Measurements from ENCODE around the gene TMEM183A.

TMEM183A gene

DNA sequence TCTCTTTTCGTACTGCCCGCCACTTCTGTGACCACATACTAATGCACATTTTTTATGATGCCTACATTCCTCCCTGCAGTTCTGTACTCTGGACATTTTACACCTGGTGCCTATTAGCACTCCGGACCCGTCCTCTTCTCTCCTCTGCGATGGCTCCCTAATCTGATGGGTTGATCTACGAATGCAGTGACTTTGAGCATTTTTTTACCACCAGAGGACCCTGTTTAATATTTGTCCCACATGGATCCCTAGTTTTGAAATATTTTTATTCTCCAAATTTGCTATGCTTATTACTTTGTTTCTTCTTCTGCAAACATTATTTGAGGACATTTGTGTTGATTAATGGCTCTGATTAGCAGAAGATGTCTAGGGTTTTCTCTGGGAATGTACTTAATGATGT is 24.3 kb downstream of the TMEM183A start:
- no peak overlapping the region for H3K4me3 Mint-ChIP-seq
- TF ChIP-seq, protein P1, sequence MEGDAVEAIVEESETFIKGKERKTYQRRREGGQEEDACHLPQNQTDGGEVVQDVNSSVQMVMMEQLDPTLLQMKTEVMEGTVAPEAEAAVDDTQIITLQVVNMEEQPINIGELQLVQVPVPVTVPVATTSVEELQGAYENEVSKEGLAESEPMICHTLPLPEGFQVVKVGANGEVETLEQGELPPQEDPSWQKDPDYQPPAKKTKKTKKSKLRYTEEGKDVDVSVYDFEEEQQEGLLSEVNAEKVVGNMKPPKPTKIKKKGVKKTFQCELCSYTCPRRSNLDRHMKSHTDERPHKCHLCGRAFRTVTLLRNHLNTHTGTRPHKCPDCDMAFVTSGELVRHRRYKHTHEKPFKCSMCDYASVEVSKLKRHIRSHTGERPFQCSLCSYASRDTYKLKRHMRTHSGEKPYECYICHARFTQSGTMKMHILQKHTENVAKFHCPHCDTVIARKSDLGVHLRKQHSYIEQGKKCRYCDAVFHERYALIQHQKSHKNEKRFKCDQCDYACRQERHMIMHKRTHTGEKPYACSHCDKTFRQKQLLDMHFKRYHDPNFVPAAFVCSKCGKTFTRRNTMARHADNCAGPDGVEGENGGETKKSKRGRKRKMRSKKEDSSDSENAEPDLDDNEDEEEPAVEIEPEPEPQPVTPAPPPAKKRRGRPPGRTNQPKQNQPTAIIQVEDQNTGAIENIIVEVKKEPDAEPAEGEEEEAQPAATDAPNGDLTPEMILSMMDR (IDR thresholded peaks at IDR 0.05): peak; percentile 29
- H3K9me3 Mint-ChIP-seq: no peaks in the 10 kb centered on the region
- peaks cover 21% of the 10 kb centered on the region for H3K27me3 Mint-ChIP-seq (ENCODE audit: low read depth, poor library complexity)
- no peak overlapping the region for H3K27ac Mint-ChIP-seq
- H3K4me1 Mint-ChIP-seq: peaks cover 52% of the 10 kb centered on the region
- peaks cover 7% of the 10 kb centered on the region for H3K36me3 Mint-ChIP-seq (ENCODE audit: low read depth)
- no peak for DNase-seq

DNA sequence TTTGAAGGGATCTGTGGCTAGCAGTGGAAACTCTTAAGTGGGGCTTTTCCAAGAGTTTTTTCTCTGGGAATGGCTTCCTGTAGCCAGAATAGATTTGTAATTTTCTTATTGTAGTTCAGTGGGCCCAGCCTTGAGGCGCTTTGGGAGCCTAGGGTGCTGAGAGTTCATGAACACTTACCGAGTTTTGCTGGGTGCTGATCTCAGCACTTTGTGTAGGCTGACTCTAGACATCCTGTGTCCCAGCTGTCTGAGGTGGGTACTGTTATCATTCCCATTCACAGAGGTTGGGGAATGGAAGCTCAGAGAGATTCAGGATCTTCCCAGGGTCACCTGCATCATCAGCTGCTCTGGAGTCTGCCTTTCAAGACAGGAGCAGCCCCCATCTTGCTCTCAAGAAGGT is 26.1 kb downstream of the TMEM183A start:
- H3K27ac Mint-ChIP-seq: no peak overlapping the region
- TF ChIP-seq, protein P1 (IDR thresholded peaks at IDR 0.05): no peak

DNA sequence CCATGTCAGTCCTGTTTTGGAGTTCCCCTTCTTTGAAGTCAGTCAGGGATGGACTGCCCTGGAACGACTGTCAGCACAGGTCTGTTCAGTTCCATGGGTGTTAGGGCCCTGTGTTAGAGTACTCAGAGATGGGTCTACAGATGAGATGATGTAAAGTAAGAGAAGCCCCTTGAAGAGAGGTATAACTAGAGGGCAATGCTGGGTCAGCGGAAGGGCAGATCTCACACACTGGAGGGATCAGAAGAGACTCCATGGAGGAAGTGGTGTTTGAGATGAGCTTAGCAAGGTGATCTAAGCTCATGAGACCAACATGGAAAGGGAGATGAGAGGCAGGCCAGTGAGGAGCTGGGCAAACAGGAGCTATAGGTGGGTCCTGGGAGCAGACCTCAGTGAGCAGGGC is 26.7 kb downstream of the TMEM183A start:
- H3K27ac Mint-ChIP-seq: no peak overlapping the region
- H3K36me3 Mint-ChIP-seq (ENCODE audit: low read depth): peaks cover 7% of the 10 kb centered on the region

More for the DNA sequence above, 26.1 kb downstream of the TMEM183A start:
- Mint-ChIP-seq H3K4me3 (no peak overlapping the region), H3K36me3 (ENCODE audit: low read depth) (peaks cover 7% of the 10 kb centered on the region), H3K27me3 (ENCODE audit: low read depth, poor library complexity) (peaks cover 18% of the 10 kb centered on the region), H3K9me3 (no peaks in the 10 kb centered on the region), H3K4me1 (peaks cover 41% of the 10 kb centered on the region)
- no peak for DNase-seq

GRCh38 chr1:203034422-203035110 is 27.4 kb downstream of the TMEM183A start:
- Mint-ChIP-seq H3K9me3 (no peaks in the 10 kb centered on the region), H3K36me3 (ENCODE audit: low read depth) (peaks cover 13% of the 10 kb centered on the region), H3K4me1 (peaks cover 33% of the 10 kb centered on the region), H3K27ac (no peak overlapping the region), H3K27me3 (ENCODE audit: low read depth, poor library complexity) (peaks cover 13% of the 10 kb centered on the region), H3K4me3 (no peak overlapping the region)
- TF ChIP-seq, protein P1 (IDR thresholded peaks at IDR 0.05): no peak
- DNase-seq: no peak

More for the DNA sequence above, 26.7 kb downstream of the TMEM183A start:
- Mint-ChIP-seq H3K27me3 (ENCODE audit: low read depth, poor library complexity) (peaks cover 17% of the 10 kb centered on the region), H3K9me3 (no peaks in the 10 kb centered on the region), H3K4me1 (peaks cover 34% of the 10 kb centered on the region), H3K4me3 (no peak overlapping the region)
- TF ChIP-seq, protein P1 (IDR thresholded peaks at IDR 0.05): no peak
- no peak for DNase-seq

- no peak overlapping the region for H3K4me3 Mint-ChIP-seq
- H3K36me3 Mint-ChIP-seq (ENCODE audit: low read depth): peaks cover 13% of the 10 kb centered on the region
- DNase-seq: no peak
- peaks cover 13% of the 10 kb centered on the region for H3K27me3 Mint-ChIP-seq (ENCODE audit: low read depth, poor library complexity)
- H3K4me1 Mint-ChIP-seq: peaks cover 33% of the 10 kb centered on the region
- no peaks in the 10 kb centered on the region for H3K9me3 Mint-ChIP-seq
- no peak overlapping the region for H3K27ac Mint-ChIP-seq
- TF ChIP-seq, protein P1 (IDR thresholded peaks at IDR 0.05): no peak
These were observed 28.2 kb downstream of the TMEM183A start for GRCh38 chr1:203035111-203036000.
